HEK293T (cell line): Measurements from ENCODE around the gene NINJ1.

Experiments
- ELF4 ChIP-seq: fragments of 450-650 bp; IDR thresholded peaks from 2 replicates; pipeline ENCODE4 v1.6.1; 2017; ENCODE audit warnings: antibody characterized with exemption
- NFRKB ChIP-seq: fragments of 450-650 bp; IDR thresholded peaks from 2 replicates; pipeline ENCODE4 v1.6.1; 2016; ENCODE audit warnings: mild to moderate bottlenecking, moderate library complexity
- SUZ12 ChIP-seq: fragments of 450-650 bp; IDR thresholded peaks from 2 replicates; pipeline ENCODE4 v1.6.1; 2016; ENCODE audit warnings: mild to moderate bottlenecking

- TF ChIP-seq NFRKB (no peak), ELF4 (no peak), SUZ12 (no peak)
These were observed 35.7 kb downstream of the NINJ1 start for GRCh38 chr9:93098236-93098946.
